Femur (tissue), 1 donor: ENCODE results near the gene SYNRG.
"Not testable (repeated sequence)": the region's sequence is repeated elsewhere in the genome, so short reads cannot be mapped to it uniquely, and the experiment has no call there.

Source experiments
- DNase-seq: peaks from one replicate; pipeline ENCODE4 v3.0.0-alpha.2; 2017

SYNRG gene, protein sequence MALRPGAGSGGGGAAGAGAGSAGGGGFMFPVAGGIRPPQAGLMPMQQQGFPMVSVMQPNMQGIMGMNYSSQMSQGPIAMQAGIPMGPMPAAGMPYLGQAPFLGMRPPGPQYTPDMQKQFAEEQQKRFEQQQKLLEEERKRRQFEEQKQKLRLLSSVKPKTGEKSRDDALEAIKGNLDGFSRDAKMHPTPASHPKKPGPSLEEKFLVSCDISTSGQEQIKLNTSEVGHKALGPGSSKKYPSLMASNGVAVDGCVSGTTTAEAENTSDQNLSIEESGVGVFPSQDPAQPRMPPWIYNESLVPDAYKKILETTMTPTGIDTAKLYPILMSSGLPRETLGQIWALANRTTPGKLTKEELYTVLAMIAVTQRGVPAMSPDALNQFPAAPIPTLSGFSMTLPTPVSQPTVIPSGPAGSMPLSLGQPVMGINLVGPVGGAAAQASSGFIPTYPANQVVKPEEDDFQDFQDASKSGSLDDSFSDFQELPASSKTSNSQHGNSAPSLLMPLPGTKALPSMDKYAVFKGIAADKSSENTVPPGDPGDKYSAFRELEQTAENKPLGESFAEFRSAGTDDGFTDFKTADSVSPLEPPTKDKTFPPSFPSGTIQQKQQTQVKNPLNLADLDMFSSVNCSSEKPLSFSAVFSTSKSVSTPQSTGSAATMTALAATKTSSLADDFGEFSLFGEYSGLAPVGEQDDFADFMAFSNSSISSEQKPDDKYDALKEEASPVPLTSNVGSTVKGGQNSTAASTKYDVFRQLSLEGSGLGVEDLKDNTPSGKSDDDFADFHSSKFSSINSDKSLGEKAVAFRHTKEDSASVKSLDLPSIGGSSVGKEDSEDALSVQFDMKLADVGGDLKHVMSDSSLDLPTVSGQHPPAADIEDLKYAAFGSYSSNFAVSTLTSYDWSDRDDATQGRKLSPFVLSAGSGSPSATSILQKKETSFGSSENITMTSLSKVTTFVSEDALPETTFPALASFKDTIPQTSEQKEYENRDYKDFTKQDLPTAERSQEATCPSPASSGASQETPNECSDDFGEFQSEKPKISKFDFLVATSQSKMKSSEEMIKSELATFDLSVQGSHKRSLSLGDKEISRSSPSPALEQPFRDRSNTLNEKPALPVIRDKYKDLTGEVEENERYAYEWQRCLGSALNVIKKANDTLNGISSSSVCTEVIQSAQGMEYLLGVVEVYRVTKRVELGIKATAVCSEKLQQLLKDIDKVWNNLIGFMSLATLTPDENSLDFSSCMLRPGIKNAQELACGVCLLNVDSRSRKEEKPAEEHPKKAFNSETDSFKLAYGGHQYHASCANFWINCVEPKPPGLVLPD (N-terminal part only)

DNA sequence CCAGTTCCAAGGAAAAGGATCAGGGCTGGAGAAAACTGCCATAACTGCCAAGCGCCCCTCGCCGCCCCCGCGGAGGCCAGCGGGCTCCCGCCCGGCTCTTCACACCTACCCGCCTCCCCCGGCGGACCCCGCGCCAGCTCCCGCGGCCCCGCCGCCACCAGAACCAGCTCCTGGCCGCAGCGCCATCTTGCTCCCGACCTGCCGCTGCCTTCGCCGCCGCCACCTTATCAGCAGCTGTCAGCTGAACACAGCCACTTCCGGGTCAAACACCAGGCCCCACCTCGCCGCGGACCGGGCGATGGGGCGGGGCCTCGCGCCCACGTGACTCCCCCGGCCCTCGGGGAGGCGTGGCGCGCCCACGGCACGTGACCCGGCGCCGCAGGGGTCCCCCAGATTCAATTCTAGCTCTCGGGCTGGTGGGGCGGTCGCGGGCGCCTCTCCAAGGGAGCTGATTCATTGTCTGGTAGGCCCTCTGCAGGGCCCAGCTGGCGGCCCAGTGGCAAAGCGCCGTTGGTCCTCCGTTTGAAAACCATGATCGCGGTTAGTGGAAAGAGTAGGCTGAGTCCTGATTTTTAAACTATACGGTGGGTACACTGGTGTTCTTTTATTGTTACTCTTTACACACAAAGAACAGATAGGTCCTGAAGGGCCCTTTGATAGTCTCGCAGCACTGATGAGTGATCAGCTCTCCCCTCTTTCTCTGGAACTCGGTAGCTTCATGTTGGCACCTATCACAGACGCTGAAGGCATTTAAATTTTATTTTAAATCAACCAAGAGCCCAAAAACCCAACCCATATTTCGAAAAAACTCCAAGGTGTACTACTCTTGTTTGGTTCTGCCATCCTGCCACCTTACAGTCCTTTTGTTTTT is at the start of gene SYNRG:
Gene SYNRG (minus strand): TSS at position 249 of the 871 bp plus-strand sequence. CDS start 63 bp downstream, at position 186.
- peak; percentile 98 for DNase-seq

DNA sequence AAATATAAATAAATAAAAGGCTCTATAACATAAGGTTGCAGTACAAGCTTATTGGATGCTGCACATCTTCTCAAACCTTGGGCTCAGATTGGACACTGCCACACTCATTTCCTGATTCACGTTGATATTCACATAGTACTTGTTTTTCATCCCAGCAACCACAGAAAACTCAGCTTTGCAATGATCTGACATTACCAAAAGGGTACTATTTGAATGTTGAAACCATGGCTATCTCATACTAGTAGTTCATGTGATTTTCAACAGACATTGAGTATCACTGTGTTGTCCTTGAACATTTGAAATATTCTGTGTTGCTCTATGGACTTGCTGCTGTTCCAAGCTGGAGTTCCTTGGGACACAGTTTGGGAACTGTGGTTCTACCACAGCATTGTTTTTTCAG is 48.0 kb upstream of the SYNRG start:
- DNase-seq, result no peak

DNA sequence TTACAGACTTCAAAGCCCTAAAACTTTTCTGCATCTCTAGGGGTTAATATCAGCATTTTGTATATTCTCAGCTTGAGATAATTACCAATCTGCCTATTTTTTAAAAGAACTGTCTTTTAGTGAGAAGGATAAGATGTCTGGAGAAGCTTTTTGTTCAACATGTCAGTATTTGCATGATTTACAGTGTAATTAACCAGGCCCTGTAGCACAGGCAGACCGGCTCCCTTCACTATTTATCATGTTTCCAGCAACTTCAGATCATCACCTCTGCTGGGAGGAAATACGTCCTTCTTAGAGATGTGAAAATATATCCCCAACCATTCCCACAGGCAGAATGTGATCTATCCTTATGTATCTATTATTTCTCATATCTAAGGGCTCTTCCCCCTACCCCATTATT is 42.6 kb upstream of the SYNRG start:
- DNase-seq, result no peak

DNA sequence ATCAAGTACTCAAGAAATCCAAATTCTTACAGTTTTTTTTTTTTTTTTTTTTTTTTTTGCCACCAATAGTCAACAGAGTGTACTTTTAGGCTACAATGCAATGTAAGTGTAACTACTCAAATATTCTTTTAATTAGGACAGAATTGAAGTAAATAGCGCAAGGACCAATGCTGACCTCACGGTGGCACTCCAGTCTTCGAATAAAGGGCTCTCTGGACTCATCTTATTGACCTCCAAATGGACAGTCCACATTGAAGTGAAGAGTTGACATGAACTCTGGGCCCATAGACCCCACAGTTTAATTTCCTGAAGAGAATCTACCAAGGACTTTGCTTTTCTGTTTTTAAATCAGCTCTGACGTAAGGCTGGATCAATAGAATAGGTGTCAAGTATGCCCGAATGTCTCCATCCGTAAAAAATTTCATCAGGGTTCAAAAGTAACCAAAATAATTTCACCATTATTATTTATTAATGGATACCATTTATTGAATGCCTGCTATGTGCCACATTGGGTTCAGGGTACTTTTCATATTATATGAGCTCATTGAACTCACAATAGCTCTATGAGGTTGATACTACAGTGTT is 41.3 kb upstream of the SYNRG start:
- DNase-seq, result no peak

DNA sequence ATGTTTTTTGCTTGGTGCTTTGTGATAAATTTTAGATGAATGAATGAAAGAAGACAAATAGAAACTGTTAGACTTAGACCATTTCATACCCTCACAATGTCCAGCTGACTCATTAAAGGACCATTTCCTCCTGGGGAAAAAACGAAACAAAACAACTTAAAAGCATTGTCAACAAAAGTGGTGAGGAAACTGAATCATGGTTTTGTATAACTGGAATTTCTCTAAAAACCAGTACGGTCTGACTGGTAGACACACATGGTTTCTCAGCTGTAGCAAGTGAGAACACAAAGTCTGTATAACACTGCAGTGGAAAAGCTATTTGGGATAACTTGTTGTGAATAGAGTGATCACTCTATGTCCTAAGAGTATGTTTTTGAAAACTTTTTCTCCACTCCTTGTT is 39.3 kb upstream of the SYNRG start:
- DNase-seq, result no peak

DNA sequence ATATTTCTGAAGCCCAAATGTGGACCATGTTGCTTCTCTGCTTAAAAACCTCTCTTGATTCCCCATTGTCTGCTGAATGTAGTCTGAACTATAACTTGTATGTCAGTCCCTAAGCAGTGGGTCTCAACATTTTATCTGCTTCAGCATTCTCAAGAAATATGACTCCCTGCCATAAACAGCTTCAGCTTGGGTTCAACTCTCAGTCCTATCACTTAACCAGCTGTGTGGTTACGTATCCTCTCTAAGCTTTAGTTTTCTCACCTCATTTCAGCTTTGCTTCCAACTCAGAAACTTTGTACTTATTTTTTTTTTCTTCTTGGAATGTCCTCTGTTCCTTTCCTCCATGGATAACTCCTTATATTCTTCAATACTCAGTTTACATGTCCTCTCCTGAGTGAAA is 38.6 kb upstream of the SYNRG start:
- DNase-seq, result no peak

DNA sequence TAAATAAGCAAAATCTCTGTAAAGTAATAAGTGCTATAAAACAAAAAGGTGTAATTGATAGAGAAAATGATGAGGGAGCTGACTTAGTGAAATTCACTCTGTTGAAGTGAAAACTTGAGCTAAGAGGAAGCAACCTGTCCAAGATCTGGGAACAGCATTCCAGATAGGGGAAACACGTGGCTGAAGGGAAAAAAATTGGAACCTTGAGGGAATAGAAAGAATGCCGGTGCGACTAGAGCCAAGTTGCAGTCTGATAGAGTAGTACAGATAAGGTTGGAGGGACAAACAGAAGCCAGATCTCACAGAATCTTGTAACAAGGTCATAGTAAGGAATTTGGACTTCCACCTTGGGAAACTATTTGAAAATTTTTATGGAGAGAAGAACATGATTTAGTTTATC is 34.7 kb upstream of the SYNRG start:
- DNase-seq, result no peak

DNA sequence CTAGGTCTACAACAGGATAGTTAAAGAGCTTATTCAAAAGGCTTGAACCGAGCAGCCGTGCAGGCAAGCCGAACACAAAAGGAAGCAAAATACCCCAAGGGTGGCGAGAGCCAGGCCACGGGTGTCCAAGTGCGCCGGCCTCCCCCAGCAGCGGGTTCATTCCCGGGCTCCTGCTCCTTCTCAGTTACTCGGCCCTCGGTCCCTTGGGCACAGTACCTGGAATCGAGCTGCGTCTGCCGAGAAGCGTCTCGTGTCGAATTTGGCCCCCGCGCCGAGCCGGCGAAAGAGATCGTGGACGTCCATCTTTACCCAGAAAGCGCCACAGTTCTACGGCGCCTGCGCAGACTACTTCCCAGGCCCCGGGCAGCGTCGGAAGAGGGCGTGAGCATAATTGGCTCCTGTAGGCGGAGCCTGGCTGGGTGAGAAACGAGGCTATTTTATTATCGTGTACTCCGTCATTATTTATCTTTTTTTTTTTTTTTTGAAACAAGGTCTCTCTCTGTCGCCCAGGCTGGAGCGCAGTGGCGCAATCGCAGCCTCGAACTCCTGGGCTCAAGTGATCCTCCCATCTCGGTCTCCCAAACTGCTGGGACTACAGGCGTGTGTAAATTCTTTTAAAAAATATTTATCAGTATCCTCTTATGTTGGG is 34.0 kb upstream of the SYNRG start, which contains the start of gene DDX52:
Gene DDX52 (minus strand): TSS at position 329 of the 649 bp plus-strand sequence. CDS start 26 bp downstream, at position 303.
- DNase-seq, result peak; percentile 94

DNA sequence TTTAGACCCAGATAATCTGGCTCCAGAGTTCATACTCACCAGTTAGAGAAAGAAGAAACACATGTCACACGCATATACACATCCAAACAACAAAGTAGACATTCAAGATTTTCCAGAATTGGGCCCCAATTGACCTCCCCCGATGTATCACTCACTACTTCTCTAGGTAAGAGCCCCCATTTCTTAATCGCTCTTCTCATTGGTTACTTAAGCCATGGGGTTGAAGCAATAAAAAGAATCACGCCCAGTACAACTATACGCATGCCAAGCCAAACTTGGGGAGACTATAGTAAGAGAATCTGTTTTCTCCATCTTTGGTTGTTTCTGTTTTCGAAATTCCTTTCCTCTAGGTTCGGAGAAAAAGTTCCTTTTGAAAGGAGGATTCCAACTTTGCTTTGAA is 33.5 kb upstream of the SYNRG start:
- DNase-seq, result no peak

DNA sequence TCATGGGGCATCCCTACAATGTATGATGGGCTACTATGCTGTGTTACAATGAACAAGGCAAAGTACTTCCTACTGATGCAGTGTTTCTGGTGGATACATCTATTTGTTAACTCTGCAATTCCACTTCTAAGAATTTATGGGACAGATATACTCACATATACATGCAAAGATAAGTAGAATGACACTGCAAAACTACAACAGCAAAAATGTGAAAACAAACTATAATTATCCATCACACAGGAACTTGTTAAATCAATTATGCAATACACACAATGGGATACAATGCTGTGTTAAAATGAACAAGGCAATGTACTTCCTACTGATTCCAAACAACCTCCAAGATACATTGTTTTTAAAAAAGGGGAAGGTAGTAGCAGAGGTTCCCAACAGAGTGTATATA is 30.8 kb upstream of the SYNRG start:
- DNase-seq, result no peak

DNA sequence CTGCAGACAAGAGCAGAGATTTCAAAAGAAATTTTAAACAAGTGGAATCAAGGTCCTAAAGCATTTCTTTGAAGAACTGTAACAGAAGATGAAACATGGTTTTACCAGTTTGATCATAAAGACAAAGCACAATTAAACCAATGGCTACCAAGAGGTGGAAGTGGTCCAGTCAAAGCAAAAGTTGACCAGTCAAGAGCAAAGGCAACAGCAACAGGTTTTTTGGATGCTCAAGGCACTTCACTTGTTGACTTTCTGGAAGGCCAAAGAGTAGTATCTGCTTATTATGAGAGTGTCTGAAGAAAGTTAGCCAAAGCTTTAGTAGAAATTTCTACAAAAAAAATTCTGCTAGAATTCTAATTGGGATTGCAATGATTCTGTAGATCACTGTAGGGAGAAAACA is 28.7 kb upstream of the SYNRG start:
- no peak for DNase-seq

DNA sequence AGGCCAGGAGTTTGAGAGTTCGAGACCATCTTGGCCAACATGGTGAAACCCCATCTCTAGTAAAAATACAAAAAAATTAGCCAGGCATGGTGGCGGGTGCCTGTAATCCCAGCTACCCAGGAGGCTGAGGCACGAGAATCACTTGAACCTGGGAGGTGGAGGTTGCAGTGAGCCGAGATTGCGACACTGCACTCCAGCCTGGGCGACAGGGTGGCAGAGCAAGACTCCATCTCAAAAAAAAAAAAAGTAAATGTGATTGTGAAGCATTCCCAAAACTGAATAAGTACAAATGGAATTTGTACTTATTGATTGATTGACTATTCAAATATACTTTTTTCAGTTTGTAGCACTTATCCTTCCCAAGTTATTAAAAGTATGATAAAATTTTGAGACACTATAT is 7.2 kb upstream of the SYNRG start:
- not testable (repeated sequence) for DNase-seq

DNA sequence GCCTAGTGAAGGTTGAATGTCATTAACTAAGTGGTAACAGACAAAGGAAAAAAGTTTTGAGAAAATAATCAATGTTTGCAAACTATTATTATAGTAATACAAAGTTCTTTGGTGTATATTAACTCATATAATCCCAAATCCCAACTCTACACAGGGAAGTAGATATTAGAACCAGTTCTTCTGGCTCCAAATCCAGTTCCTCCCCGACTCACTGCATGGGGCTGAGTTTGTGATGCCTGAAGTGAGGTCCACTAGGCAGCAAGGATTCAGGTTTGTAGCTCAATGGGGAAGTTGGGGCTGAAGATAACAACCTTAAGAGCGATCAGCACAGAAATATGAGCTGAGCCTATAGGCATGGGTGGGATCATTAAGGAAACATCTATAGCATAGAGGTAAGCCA is 5.6 kb upstream of the SYNRG start:
- DNase-seq, result no peak

DNA sequence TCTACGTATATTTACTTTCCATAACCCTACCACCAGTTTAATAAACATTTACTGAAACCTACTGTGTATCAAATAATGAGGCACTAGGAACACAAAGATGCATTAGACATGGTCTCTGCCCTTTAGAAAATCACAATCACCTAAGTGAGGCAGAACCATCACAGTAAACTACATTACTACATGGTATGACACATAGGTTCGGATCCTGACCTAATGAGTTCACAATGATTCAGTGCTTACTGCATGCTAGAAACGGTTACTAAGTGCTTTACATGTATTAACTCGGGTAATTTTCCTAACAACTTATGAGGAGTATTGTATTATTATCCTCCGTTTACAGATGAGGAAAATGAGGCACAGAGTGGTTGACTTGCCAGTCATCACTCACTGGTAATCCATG is 5.2 kb upstream of the SYNRG start:
- DNase-seq, result no peak

DNA sequence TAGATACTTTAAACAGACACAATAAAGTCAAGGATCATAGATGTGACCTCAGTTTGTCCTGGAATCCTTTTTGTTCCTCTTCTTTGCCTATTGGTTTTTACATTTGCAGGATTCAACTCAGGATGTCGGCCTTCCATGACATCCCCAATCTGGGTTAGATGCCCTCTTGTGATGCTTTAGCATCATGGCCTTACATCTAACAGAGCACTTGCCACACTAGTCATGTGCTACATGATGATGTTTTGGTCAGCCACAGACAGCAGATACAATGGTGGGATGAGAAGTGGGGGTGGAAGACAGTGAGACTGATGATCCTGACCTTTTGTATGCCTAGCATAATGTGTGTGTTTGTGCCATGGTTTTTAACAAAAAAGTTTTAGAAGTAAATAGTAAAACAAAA is 1.8 kb upstream of the SYNRG start:
- DNase-seq, result no peak

DNA sequence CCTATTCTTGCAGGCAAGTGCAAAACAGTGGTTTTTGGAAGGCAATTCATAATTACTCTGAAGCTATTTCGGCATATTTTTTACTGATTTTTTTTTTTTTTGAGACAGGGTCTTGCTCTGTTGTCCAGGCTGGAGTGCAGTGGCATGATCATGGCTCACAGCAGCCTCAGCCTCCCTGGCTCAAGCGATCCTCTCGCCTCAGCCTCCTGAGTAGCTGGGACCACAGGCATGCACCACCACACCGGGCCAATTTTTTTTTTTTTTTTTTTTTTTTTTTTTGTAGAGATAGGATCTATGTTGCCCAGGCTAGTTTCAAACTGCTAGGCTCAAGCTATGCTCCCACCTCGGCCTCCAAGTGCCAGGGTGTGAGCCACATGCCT is 813 bp upstream of the SYNRG start:
- DNase-seq, result not testable (repeated sequence)

DNA sequence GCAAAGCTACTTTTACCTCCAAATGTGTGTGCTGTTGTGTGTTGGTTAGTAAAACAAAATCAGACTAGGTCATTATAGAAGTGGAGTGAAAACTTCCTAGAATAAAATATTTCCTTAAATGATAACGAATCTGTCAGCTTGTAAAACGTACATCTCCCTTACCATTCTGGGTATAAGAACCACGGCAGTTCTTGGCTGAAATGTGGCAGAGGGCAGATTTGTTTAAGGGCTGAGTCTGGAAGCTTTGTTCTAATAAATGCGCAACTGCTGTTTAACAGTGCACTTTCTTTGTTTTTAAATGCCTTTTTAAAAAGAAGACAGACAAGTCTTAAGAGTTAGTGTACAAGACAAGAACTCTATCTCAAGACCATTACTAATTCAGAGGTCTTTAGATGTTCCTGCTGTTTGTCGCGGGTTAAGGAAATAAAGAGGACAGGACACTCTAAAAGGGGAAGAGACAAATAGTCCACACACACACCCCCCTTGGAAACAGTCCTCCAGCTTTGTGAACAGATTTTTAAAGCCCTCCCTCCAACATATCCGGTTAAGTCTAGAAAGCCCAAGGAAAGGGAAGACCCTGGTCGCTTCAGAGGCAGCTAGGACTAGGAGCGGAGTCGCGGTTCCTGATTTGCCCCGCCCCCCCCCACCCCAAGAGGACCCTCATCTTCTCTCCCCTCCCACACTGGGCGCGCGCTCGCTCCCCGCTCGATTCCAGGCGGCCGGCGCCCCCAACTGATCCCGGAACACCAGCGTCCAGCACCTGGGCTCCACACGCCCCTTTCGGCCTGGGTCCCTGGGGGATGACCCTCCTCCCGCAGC is 658 bp downstream of the SYNRG start:
- DNase-seq, result peak; percentile 72

DNA sequence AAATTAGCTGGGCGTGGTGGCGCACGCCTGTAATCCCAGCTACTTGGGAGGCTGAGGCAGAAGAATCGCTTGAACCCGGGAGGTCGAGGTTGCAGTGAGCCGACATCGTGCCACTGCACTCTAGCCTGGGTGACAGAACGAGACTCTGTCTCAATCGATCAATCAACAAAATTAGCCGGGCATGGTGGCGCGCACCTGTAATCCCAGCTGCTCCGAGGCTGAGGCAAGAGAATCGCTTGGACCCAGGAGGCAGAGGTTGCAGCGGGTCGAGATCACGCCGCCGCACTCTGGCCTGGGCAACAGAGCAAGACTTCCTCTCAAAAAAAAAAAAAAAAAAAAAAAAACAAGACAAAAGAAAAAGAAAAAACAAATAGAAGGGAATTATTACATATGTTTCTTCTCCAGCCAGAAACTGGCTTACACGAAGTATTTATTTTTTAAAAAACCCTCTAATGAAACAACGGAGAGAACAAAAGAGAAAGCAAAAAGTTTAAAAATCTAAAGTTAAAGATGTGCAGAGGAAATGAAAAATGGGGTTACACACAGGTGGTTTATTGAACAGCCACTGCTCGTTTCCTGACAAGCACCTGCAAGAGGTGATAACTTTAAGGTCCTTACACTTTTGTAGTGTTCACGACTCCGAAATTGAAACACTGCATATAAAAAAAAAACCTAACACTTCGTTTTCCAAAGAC is 1.4 kb downstream of the SYNRG start:
- DNase-seq, result no peak

DNA sequence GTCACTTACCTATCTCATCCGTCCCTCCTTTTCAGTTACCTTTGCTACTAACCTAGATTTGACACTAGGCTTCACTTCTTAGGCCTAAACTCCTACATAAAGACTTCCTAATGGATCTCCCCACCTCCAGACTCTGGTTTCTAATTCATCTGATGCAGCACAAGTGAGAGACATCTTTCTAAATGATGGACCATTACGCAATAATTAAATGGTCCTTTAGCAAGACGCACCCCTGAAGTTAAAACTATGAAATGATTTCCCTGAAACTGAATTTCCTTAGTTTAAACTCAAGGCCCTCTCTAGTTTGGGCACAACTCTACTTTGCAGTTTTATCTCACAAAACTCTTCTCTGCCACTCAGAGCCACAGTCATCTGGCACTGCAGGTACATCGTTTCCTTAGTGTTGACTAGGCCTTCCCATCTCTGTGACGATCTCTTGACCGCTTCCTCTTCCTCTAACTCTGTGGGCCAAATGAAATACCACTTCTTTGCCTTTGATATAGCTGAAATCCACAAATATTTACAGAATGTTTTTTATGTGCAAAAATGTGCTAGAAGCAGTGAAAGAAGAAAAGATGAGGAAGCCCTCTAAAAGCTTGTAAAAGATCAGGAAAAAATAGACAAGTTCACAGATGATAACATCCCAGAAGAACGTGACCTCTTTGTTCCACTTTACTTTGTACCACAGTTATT is 3.3 kb downstream of the SYNRG start:
- DNase-seq, result no peak
